Fibroblast of skin of abdomen (primary cell): ENCODE measurements around the gene RBM25.

Source experiments
- DNase-seq: peaks from one replicate; pipeline ENCODE4 v3.0.0-alpha.2; 2013

RBM25 gene

GRCh38 chr14:73172500-73172899 lies 114.2 kb downstream of the RBM25 start:
- no peak for DNase-seq

- DNase-seq = peak; percentile 49
Measured at GRCh38 chr14:73173092-73173735, 114.9 kb downstream of the RBM25 start.
